ENCODE measurements around the gene MAPRE3.

GRCh38 chr2:26978061-26978596 lies 7.7 kb downstream of the MAPRE3 start:
- no peak for TF ChIP-seq CREB1 (CRISPR knock-in tag; IDR thresholded peaks at IDR 0.05)
- TF ChIP-seq CTCF (IDR thresholded peaks at IDR 0.05), result no peak
- no peak for TF ChIP-seq TEAD4 (CRISPR knock-in tag; IDR thresholded peaks at IDR 0.05)
- no peak for TF ChIP-seq SP1 (CRISPR knock-in tag; conservative IDR thresholded peaks at IDR 0.05)

All from WTC11 (cell line).